Measurements from ENCODE around the gene SPDYE6. TPM values are rescaled to one million over a fixed set of nuclear protein-coding genes. Genes with fewer than 3 reads are reported as not detected.
"Not testable (repeated sequence)": the region's sequence is repeated elsewhere in the genome, so short reads cannot be mapped to it uniquely, and the experiment has no call there.

The SPDYE6 gene
- total and polyA plus RNA-seq, 2 experiments from 2014 or later = 2.2 TPM; not detected in 1

- Histone ChIP-seq H3K27ac (no peak overlapping the region), H3K4me3 (no peak overlapping the region), H3K4me1 (ENCODE audit: low read depth) (no peaks in the 10 kb centered on the region), H3K27me3 (no peaks in the 10 kb centered on the region), H3K9me3 (ENCODE audit: low read depth) (no peaks in the 10 kb centered on the region), H3K36me3 (no peaks in the 10 kb centered on the region)
- peak in 1 of 2 donors; percentile 13 for DNase-seq (ENCODE audit: low read depth in 1 of 2, low spot score in 1 of 2)
- TF ChIP-seq CTCF (IDR thresholded peaks at IDR 0.05; ENCODE audit: low read depth, low read length) = no peak
Measured at GRCh38 chr7:102304668-102305067, 51.6 kb downstream of the SPDYE6 start.

- Histone ChIP-seq H3K4me3 (no peak overlapping the region), H3K4me1 (ENCODE audit: low read depth) (no peaks in the 10 kb centered on the region), H3K9me3 (ENCODE audit: low read depth) (no peaks in the 10 kb centered on the region), H3K36me3 (no peaks in the 10 kb centered on the region), H3K27ac (no peak overlapping the region), H3K27me3 (no peaks in the 10 kb centered on the region)
- no peak for DNase-seq (ENCODE audit: low read depth in 1 of 2, low spot score in 1 of 2)
- no peak for TF ChIP-seq CTCF (IDR thresholded peaks at IDR 0.05; ENCODE audit: low read depth, low read length)
Measured at GRCh38 chr7:102303669-102304422, 52.4 kb downstream of the SPDYE6 start.

- no peak for DNase-seq (ENCODE audit: low read depth in 1 of 2, low spot score in 1 of 2)
- H3K9me3 ChIP-seq (ENCODE audit: low read depth) = no peaks in the 10 kb centered on the region
- H3K4me3 ChIP-seq = no peak overlapping the region
- no peaks in the 10 kb centered on the region for H3K27me3 ChIP-seq
- no peak for TF ChIP-seq CTCF (IDR thresholded peaks at IDR 0.05; ENCODE audit: low read depth, low read length)
- no peaks in the 10 kb centered on the region for H3K4me1 ChIP-seq (ENCODE audit: low read depth)
- no peak overlapping the region for H3K27ac ChIP-seq
- no peaks in the 10 kb centered on the region for H3K36me3 ChIP-seq
Measured at GRCh38 chr7:102302025-102302424, 54.2 kb downstream of the SPDYE6 start.

- not testable (repeated sequence) for H3K4me1 ChIP-seq (ENCODE audit: low read depth); H3K27ac ChIP-seq; H3K27me3 ChIP-seq; H3K36me3 ChIP-seq; H3K4me3 ChIP-seq; H3K9me3 ChIP-seq (ENCODE audit: low read depth); DNase-seq (ENCODE audit: low read depth in 1 of 2, low spot score in 1 of 2)
Measured at GRCh38 chr7:102301367-102301766, 54.9 kb downstream of the SPDYE6 start.

GRCh38 chr7:102300643-102301221 is 55.5 kb downstream of the SPDYE6 start:
- Histone ChIP-seq H3K27me3 (no peaks in the 10 kb centered on the region), H3K36me3 (no peaks in the 10 kb centered on the region), H3K4me1 (ENCODE audit: low read depth) (peaks cover 6% of the 10 kb centered on the region), H3K9me3 (ENCODE audit: low read depth) (no peaks in the 10 kb centered on the region), H3K27ac (no peak overlapping the region), H3K4me3 (no peak overlapping the region)
- peak; percentile 33 for TF ChIP-seq CTCF (IDR thresholded peaks at IDR 0.05; ENCODE audit: low read depth, low read length)
- DNase-seq (ENCODE audit: low read depth in 1 of 2, low spot score in 1 of 2) = peak; percentile 29 to 73

GRCh38 chr7:102297487-102298218 is 58.6 kb downstream of the SPDYE6 start:
- DNase-seq (ENCODE audit: low read depth in 1 of 2, low spot score in 1 of 2) = no peak
- Histone ChIP-seq H3K27me3 (no peaks in the 10 kb centered on the region), H3K27ac (no peak overlapping the region), H3K9me3 (ENCODE audit: low read depth) (no peaks in the 10 kb centered on the region), H3K4me1 (ENCODE audit: low read depth) (peaks cover 10% of the 10 kb centered on the region), H3K4me3 (no peak overlapping the region), H3K36me3 (no peaks in the 10 kb centered on the region)
- TF ChIP-seq CTCF (IDR thresholded peaks at IDR 0.05; ENCODE audit: low read depth, low read length) = no peak
